GM12801 (cell line): Measurements from ENCODE around the gene CRAMP1.

Experiments
- CTCF ChIP-seq: IDR thresholded peaks from one replicate; pipeline ENCODE4 v1.5.1; 2011; ENCODE audit warnings: control low read depth; ENCODE audit not compliant: insufficient read length; ENCODE audit errors: extremely low read depth

CRAMP1 gene

GRCh38 chr16:1590366-1590765, 21.8 kb upstream of the CRAMP1 start:
- no peak for TF ChIP-seq CTCF

- no peak for TF ChIP-seq CTCF
Observed at GRCh38 chr16:1590930-1591705, 21.0 kb upstream of the CRAMP1 start.

- no peak for TF ChIP-seq CTCF
Observed at GRCh38 chr16:1592446-1592845, 19.7 kb upstream of the CRAMP1 start.

GRCh38 chr16:1596516-1596915, 15.6 kb upstream of the CRAMP1 start:
- TF ChIP-seq CTCF = no peak

GRCh38 chr16:1597154-1597553, 15.0 kb upstream of the CRAMP1 start:
- TF ChIP-seq CTCF = no peak

- TF ChIP-seq CTCF = no peak
Observed at GRCh38 chr16:1601031-1601430, 11.1 kb upstream of the CRAMP1 start.

- TF ChIP-seq CTCF = no peak
Observed at GRCh38 chr16:1601489-1601888, 10.7 kb upstream of the CRAMP1 start.
